ENCODE results near the gene BMP7. TPM values are rescaled to one million over a fixed set of nuclear protein-coding genes. Genes with fewer than 3 reads are reported as not detected.

BMP7 gene
- total RNA-seq, 2 experiments from 2014 or later = 2.2 to 94.2 TPM

DNA sequence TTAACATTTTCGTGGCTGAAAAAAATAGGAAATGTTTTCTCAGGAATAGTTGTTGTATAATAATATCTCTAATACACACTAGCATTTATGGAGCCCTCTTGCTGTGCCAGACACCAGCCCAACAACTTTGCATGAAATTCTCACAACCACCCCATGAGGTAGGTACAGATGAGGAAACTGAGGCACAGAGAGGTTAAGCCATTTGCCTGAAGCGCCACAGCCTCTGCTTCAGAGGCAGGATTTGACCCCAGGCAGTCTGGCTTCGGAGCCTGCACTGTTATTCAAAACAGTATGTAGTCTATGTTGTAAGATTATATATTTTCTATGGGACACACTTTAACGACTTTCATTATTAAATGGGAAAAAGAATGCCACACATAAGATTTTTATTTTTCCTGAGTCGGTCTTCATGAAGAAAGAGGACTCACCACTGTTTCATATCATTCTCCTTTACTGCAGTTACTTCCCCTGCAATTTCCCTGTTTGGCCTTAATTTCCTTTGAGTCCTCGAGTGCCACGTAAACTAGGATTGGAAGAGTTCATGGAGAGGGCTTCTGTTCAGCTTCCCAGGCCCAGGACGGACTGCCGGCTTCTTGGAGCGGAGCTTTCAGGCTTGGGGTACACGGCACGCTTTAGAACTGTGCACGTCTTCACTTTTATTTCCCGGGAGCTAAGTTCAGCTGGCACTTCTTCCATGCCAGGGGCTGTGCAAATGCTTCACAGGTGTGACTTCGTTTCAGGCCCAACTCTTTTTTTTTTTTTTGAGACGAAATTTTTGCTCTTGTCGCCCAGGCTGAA, 128.0 kb downstream of the BMP7 start:
- no peak overlapping the region for H3K4me3 ChIP-seq (ENCODE audit: low read depth, low read length, poor library complexity, severe bottlenecking)
- ChIA-PET CTCF (ENCODE audit: unreplicated experiment) (no interaction called here), POLR2A (no interaction called here)
- intact Hi-C loops (cut with micrococcal nuclease; ENCODE audit: unreplicated experiment) = no loop called here
- no peaks in the 10 kb centered on the region for H3K79me2 ChIP-seq (ENCODE audit: insufficient read depth, low read depth, low read length)
- no TSS peak for BruUV-seq (replicated peaks)
- H4K20me1 ChIP-seq (ENCODE audit: insufficient read depth, low read length) = no peaks in the 10 kb centered on the region
- H3K9me2 ChIP-seq (ENCODE audit: insufficient read depth, low read length) = no peaks in the 10 kb centered on the region
- H3K27ac ChIP-seq (ENCODE audit: low read depth, low read length, poor library complexity, severe bottlenecking) = no peak overlapping the region
- TF ChIP-seq, protein P1, sequence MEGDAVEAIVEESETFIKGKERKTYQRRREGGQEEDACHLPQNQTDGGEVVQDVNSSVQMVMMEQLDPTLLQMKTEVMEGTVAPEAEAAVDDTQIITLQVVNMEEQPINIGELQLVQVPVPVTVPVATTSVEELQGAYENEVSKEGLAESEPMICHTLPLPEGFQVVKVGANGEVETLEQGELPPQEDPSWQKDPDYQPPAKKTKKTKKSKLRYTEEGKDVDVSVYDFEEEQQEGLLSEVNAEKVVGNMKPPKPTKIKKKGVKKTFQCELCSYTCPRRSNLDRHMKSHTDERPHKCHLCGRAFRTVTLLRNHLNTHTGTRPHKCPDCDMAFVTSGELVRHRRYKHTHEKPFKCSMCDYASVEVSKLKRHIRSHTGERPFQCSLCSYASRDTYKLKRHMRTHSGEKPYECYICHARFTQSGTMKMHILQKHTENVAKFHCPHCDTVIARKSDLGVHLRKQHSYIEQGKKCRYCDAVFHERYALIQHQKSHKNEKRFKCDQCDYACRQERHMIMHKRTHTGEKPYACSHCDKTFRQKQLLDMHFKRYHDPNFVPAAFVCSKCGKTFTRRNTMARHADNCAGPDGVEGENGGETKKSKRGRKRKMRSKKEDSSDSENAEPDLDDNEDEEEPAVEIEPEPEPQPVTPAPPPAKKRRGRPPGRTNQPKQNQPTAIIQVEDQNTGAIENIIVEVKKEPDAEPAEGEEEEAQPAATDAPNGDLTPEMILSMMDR (conservative IDR thresholded peaks at IDR 0.05; ENCODE audit: low read length) = no peak
- TF ChIP-seq EZH2phosphoT487 (IDR thresholded peaks at IDR 0.05; ENCODE audit: borderline replicate concordance, low read depth, low read length) = no peak
- H3K4me2 ChIP-seq (ENCODE audit: low read length) = no peak overlapping the region
- H2AFZ ChIP-seq (ENCODE audit: low read length) = no peak overlapping the region
- no peaks in the 10 kb centered on the region for H3K36me3 ChIP-seq (ENCODE audit: insufficient read depth, low read length)
- H3K4me1 ChIP-seq (ENCODE audit: insufficient read depth, low read length, poor library complexity, severe bottlenecking) = no peaks in the 10 kb centered on the region
- no peaks in the 10 kb centered on the region for H3K9me3 ChIP-seq (ENCODE audit: low read length)
- no peak for DNase-seq (ENCODE audit: low spot score)

DNA sequence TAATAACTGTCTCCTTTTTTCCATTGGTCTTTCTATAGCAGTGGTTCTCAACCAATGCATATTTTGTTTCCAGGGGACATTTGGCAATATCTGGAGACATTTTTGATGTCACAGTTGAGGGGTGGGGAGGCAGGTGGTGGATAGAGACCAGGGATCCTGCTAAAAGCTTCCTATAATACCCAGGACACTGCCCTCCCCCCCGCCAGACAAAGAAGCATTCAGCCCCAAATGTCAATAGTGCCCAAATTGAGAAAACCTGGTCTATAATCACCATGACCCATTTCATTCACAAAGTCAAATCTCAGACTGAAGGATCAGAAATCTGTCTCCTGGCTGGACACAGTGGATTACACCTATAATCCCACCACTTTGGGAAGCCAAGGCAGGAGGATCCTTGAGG, 128.8 kb downstream of the BMP7 start:
- H2AFZ ChIP-seq (ENCODE audit: low read length) = no peak overlapping the region
- ChIA-PET POLR2A (no interaction called here), CTCF (ENCODE audit: unreplicated experiment) (no interaction called here)
- no peaks in the 10 kb centered on the region for H3K79me2 ChIP-seq (ENCODE audit: insufficient read depth, low read depth, low read length)
- TF ChIP-seq, protein P1 (conservative IDR thresholded peaks at IDR 0.05; ENCODE audit: low read length) = no peak
- no peak for TF ChIP-seq EZH2phosphoT487 (IDR thresholded peaks at IDR 0.05; ENCODE audit: borderline replicate concordance, low read depth, low read length)
- no peaks in the 10 kb centered on the region for H3K36me3 ChIP-seq (ENCODE audit: insufficient read depth, low read length)
- H3K4me3 ChIP-seq (ENCODE audit: low read depth, low read length, poor library complexity, severe bottlenecking) = no peak overlapping the region
- no peaks in the 10 kb centered on the region for H3K9me3 ChIP-seq (ENCODE audit: low read length)
- BruUV-seq (replicated peaks) = no TSS peak
- H3K4me1 ChIP-seq (ENCODE audit: insufficient read depth, low read length, poor library complexity, severe bottlenecking) = no peaks in the 10 kb centered on the region
- DNase-seq (ENCODE audit: low spot score) = no peak
- H3K27ac ChIP-seq (ENCODE audit: low read depth, low read length, poor library complexity, severe bottlenecking) = no peak overlapping the region
- no peaks in the 10 kb centered on the region for H3K9me2 ChIP-seq (ENCODE audit: insufficient read depth, low read length)
- H4K20me1 ChIP-seq (ENCODE audit: insufficient read depth, low read length) = no peaks in the 10 kb centered on the region
- intact Hi-C loops (cut with micrococcal nuclease; ENCODE audit: unreplicated experiment) = no loop called here
- no peak overlapping the region for H3K4me2 ChIP-seq (ENCODE audit: low read length)

DNA sequence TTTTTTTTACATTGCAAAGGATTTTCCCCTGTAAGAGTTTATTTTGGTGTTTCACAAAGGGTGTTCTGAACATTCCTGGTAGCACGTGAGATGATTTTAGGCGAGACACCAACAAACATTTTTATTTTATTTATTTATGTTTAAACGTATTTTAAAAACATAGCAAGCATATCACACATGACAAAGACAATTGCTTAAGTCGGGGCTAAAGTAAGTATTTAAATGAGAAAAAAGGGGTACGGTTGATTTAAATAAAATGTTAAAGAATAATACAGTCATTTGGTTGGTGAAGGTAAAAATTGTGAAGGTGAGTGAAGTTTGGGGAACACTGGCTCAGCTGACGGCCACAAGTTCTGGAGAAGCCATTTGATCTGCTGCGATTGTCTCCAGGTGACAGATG, 129.7 kb downstream of the BMP7 start:
- POLR2A ChIA-PET = no interaction called here
- no TSS peak for BruUV-seq (replicated peaks)
- no peak overlapping the region for H3K27ac ChIP-seq (ENCODE audit: low read depth, low read length, poor library complexity, severe bottlenecking)

More for the DNA sequence above, 129.7 kb downstream of the BMP7 start:
- H3K9me2 ChIP-seq (ENCODE audit: insufficient read depth, low read length) = no peaks in the 10 kb centered on the region
- H3K4me3 ChIP-seq (ENCODE audit: low read depth, low read length, poor library complexity, severe bottlenecking) = no peak overlapping the region
- H3K9me3 ChIP-seq (ENCODE audit: low read length) = no peaks in the 10 kb centered on the region
- intact Hi-C loops (cut with micrococcal nuclease; ENCODE audit: unreplicated experiment) = no loop called here
- CTCF ChIA-PET (ENCODE audit: unreplicated experiment) = no interaction called here
- no peaks in the 10 kb centered on the region for H3K36me3 ChIP-seq (ENCODE audit: insufficient read depth, low read length)
- H3K79me2 ChIP-seq (ENCODE audit: insufficient read depth, low read depth, low read length) = no peaks in the 10 kb centered on the region
- DNase-seq (ENCODE audit: low spot score) = no peak
- TF ChIP-seq EZH2phosphoT487 (IDR thresholded peaks at IDR 0.05; ENCODE audit: borderline replicate concordance, low read depth, low read length) = no peak
- TF ChIP-seq, protein P1 (conservative IDR thresholded peaks at IDR 0.05; ENCODE audit: low read length) = no peak
- no peak overlapping the region for H3K4me2 ChIP-seq (ENCODE audit: low read length)
- no peaks in the 10 kb centered on the region for H4K20me1 ChIP-seq (ENCODE audit: insufficient read depth, low read length)
- no peaks in the 10 kb centered on the region for H3K4me1 ChIP-seq (ENCODE audit: insufficient read depth, low read length, poor library complexity, severe bottlenecking)
- H2AFZ ChIP-seq (ENCODE audit: low read length) = peak overlapping the region; percentile 72; the same call in 1 of the 2 replicates

All from OCI-LY7 (cell line).